A673 (cell line): ENCODE results near the gene DPYSL5.

ENCODE experiments used
- CTCF ChIP-seq: fragments of 300-800, 200-600 bp; sonication (generic); conservative IDR thresholded peaks from 2 replicates; pipeline ENCODE4 v1.5.1; 2017; ENCODE audit warnings: low read depth, mild to moderate bottlenecking, antibody characterized with exemption, low read length, moderate library complexity, mixed read lengths
- EZH2 ChIP-seq: fragments of 200-600 bp; sonication (generic); IDR thresholded peaks from 2 replicates; pipeline ENCODE4 v1.6.1; 2017; ENCODE audit warnings: borderline replicate concordance, low read depth, mild to moderate bottlenecking, mixed read lengths, antibody characterized with exemption, low read length; ENCODE audit not compliant: poor library complexity, severe bottlenecking

- TF ChIP-seq CTCF (no peak), EZH2 (no peak)
Observed at GRCh38 chr2:26809876-26810577, 37.9 kb upstream of the DPYSL5 start.
